Heart left ventricle (tissue), 16 donors: Measurements from ENCODE around the gene CLSTN2. TPM values are rescaled to one million over a fixed set of nuclear protein-coding genes. Genes with fewer than 3 reads are reported as not detected.
A peak's percentile ranks its signal among the peaks of the same experiment; 100 is the strongest.

Source experiments
- ATAC-seq, 4 donors: fragments of 200-7000 bp; cut with Tn5 transposase; one replicate each; pipeline ENCODE4 v1.9.1; 2020 to 2022; ENCODE audit warnings: moderate library complexity in 4 of 4, mild to moderate bottlenecking in 3 of 4, moderate number of reproducible peaks in 1 of 4
- DNase-seq, 5 donors: peaks; one replicate each; pipeline ENCODE4 v3.0.0-alpha.2; 2020
- H3K27ac ChIP-seq, 12 donors: fragments of 200-600 bp; sonication (generic) in 4 of 12; one replicate each; pipeline versions ENCODE4 v1.5.0 to v1.8.0; 2016 to 2022; ENCODE audit warnings: mild to moderate bottlenecking in 2 of 12
- H3K27me3 ChIP-seq, 9 donors: fragments of 200-600 bp; sonication (generic) in 2 of 9; one replicate each; pipeline versions ENCODE4 v1.5.1 to v1.8.0; 2016 to 2022; ENCODE audit warnings: mild to moderate bottlenecking in 3 of 9
- H3K36me3 ChIP-seq, 9 donors: fragments of 200-600 bp; sonication (generic) in 2 of 9; one replicate each; pipeline versions ENCODE4 v1.5.0 to v1.8.0; 2018 to 2022; ENCODE audit warnings: mild to moderate bottlenecking in 2 of 9
- H3K4me1 ChIP-seq, 12 donors: fragments of 200-600 bp; sonication (generic) in 4 of 12; one replicate each; pipeline versions ENCODE4 v1.5.0 to v1.8.0; 2016 to 2022; ENCODE audit warnings: mild to moderate bottlenecking in 3 of 12
- H3K4me3 ChIP-seq, 12 donors: fragments of 200-600 bp; sonication (generic) in 4 of 12; one replicate each; pipeline versions ENCODE4 v1.5.0 to v1.8.0; 2017 to 2022; ENCODE audit warnings: mild to moderate bottlenecking in 9 of 12, moderate library complexity in 4 of 12
- H3K9me3 ChIP-seq, 12 donors: fragments of 200-600 bp; sonication (generic) in 4 of 12; one replicate each; pipeline versions ENCODE4 v1.5.0 to v1.8.0; 2016 to 2022; ENCODE audit warnings: mild to moderate bottlenecking in 1 of 12
- POLR2A ChIP-seq, 2 donors: fragments of 450-650 bp; IDR thresholded peaks; one replicate each; pipeline ENCODE4 v1.6.1; 2017; ENCODE audit warnings: antibody characterized with exemption in 2 of 2, mild to moderate bottlenecking in 2 of 2, moderate library complexity in 2 of 2
- WGBS, 4 donors: extraction: QIAGEN DNeasy Blood & Tissue Kit in 2 of 4; methylation state at CpG; one replicate each; pipeline versions ENCODE4 v1.1.5 to v1.1.7; 2013 to 2018; 5-methylcytosine and 5-hydroxymethylcytosine counted together
- intact Hi-C, 10 donors: fragments of 100-400 bp; cut with DNase I; formaldehyde crosslinking; loops; one replicate each; pipeline versions ENCODE4 v1.11.1 to v1.14.2; 2022
- polyA plus RNA-seq, 2 donors: library from polyadenylated mRNA; stranded (reverse); fragments of 200-250 nt; gene quantifications; one replicate each; pipeline ENCODE4 v1.2.3, GENCODE V29; 2013
- total RNA-seq, 9 donors: library from RNA; depleted of rRNA in 2 of 9; stranded (reverse); fragments of >200 nt in 2 of 9; fragmentation: NEBNext Ultra II Directional in 3 of 9; extraction: Animal tissue kit (Norgen Biotek cat#: 25700) in 3 of 9; gene quantifications; one replicate each; pipeline versions ENCODE4 v1.1.0 to v1.2.4, GENCODE V29; 2016 to 2023
- TF ChIP-seq, protein P1 (sequence below), 12 donors: fragments of 200-600 bp; sonication (generic) in 4 of 12; IDR thresholded peaks; one replicate each; pipeline versions ENCODE4 v1.5.0 to v1.8.0; 2018 to 2022; ENCODE audit warnings: antibody characterized with exemption in 12 of 12, mild to moderate bottlenecking in 5 of 12
- donor health status: ischemic (EF 13 %, LVEDD 7.1; RV severe dilation, severe dysfunction).
- donor health status: healthy with polysubstance abuse.
- donor health status: DM: no; HTN: yes; CAD: no.
- donor health status: DM: no; HTN: no; CAD: no.
- donor health status: ischemic (EF 25% LVEDD 6.9; RV normal size, moderate dysfunction).
- donor health status: ischemic (EF 25% LVEDD 5.7; RV mildly dilated, moderate dysfunction).
- donor health status: healthy.
- donor health status: DM: yes; HTN: yes; CAD: no.
- donor health status: ischemic (EF 35%, LVEDD 5.7; RV mildly dilated, moderate dysfunction).
- donor health status: nonischemic (EF 11% LVEDD 7.7; RV severe dilation, severe dysfunction).
- donor health status: DM: yes; HTN: yes; CAD: no.
- donor health status: PGD.
- donor health status: ischemic (EF 29% LVEDD 5.4; RV normal size, mild dysfunction).
- donor health status: nonischemic (EF 23%, LVEDD 6.1; RV moderate dilation, normal function).

Gene CLSTN2
- total and polyA plus RNA-seq, 11 donors: 0.69 to 7.6 (median 3.9) TPM

DNA sequence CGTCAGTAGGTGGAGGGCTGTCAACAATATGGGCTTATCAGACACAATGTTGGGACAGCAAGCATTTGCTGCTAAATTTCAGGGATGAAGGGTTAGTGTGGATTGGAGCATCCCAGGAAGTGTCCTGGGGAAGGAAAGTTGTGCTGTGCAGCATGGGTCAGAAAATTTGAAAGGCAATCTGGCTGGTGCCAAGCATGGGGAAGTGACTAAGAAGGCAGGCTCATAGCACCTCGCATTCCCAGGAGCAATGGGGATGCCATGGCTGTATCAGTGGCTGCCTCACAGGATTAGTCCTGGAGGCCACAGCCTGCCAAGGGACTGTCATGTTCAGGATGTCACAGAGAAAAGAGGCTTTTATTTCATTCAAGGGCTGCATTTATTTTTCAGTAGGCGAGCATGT lies 420.5 kb downstream of the CLSTN2 start:
- Histone ChIP-seq H3K4me1 (peaks cover 0 to under 1% (median 0%) of the 10 kb centered on the region in 12 donors), H3K9me3 (no peaks in the 10 kb centered on the region), H3K36me3 (no peaks in the 10 kb centered on the region), H3K27me3 (peaks cover 0 to 6% (median 0%) of the 10 kb centered on the region in 9 donors), H3K27ac (no peak overlapping the region), H3K4me3 (no peak overlapping the region)
- DNase-seq: no peak
- intact Hi-C loops: no loop called here
- WGBS, 4 donors: 69 to 82% (median 75%) methylated on average over 3 of the region's 3 CpGs
- TF ChIP-seq, protein P1, sequence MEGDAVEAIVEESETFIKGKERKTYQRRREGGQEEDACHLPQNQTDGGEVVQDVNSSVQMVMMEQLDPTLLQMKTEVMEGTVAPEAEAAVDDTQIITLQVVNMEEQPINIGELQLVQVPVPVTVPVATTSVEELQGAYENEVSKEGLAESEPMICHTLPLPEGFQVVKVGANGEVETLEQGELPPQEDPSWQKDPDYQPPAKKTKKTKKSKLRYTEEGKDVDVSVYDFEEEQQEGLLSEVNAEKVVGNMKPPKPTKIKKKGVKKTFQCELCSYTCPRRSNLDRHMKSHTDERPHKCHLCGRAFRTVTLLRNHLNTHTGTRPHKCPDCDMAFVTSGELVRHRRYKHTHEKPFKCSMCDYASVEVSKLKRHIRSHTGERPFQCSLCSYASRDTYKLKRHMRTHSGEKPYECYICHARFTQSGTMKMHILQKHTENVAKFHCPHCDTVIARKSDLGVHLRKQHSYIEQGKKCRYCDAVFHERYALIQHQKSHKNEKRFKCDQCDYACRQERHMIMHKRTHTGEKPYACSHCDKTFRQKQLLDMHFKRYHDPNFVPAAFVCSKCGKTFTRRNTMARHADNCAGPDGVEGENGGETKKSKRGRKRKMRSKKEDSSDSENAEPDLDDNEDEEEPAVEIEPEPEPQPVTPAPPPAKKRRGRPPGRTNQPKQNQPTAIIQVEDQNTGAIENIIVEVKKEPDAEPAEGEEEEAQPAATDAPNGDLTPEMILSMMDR (IDR thresholded peaks at IDR 0.05): no peak
- no peak for TF ChIP-seq POLR2A (IDR thresholded peaks at IDR 0.05)
- ATAC-seq: no peak

DNA sequence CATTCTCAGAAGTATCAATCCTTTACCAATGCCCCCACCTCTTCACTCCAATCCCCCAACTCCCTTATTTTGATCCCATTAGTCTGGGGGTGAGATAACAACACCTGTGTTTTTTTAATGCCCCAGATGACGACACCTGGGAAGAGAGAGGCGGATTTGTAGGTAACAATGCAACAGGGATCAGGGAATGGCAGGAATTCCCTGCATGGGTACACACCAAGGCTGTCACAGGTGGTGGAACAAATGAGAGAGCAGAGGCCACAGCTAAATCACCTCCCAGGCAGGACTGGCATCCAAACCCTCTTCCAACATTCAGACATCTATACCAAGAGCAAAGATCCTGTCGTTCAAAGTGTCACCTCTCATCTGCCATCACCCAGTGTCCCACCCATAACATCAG lies 423.7 kb downstream of the CLSTN2 start:
- H3K4me3 ChIP-seq: no peak overlapping the region
- peaks cover 0 to 6% (median 0%) of the 10 kb centered on the region in 9 donors for H3K27me3 ChIP-seq
- intact Hi-C loops: no loop called here
- no peak overlapping the region for H3K27ac ChIP-seq
- H3K9me3 ChIP-seq: no peaks in the 10 kb centered on the region
- ATAC-seq (no peak), DNase-seq (no peak)
- TF ChIP-seq, protein P1 (IDR thresholded peaks at IDR 0.05): no peak
- no peak for TF ChIP-seq POLR2A (IDR thresholded peaks at IDR 0.05)
- no peaks in the 10 kb centered on the region for H3K36me3 ChIP-seq
- WGBS, 4 donors: 60 to 68% (median 64%) methylated on average over 3 of the region's 3 CpGs
- no peaks in the 10 kb centered on the region for H3K4me1 ChIP-seq

DNA sequence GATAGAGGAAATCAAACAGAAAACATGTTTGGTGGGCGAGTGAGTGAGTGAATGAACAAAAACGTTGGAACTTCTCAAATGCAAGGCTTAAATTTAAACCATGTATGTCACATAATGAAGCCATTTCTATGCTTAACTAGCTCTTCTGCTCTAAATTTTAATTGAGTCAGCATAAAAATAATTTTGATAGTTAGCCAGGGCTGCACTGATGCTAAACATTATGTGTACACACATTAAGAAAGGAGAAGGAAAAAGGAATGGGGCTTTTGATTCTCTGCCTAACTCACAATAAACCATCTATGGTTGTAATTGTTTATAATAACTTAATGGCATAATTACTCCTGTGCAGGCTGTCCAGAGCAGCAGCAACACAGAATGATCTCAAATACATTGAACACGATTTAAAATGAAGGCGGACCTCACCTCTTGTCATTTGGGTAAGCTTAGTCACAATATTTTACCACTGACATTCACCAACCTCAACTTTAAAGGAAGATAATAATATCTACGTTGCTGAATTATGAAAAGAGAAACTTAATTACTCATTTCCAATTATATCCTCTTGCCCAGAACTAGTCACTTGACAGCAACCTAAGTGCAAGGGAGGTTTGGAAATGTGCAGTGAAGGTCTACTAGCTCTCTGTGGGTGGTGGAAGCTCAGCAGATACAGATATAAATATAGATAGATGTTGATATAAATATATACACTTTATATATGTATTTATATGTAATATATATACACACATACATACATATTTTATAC lies 424.4 kb downstream of the CLSTN2 start:
- TF ChIP-seq, protein P1 (IDR thresholded peaks at IDR 0.05): no peak
- no peak for TF ChIP-seq POLR2A (IDR thresholded peaks at IDR 0.05)
- H3K4me3 ChIP-seq: no peak overlapping the region
- no peaks in the 10 kb centered on the region for H3K4me1 ChIP-seq
- intact Hi-C loops: no loop called here
- H3K36me3 ChIP-seq: no peaks in the 10 kb centered on the region
- no peak overlapping the region for H3K27ac ChIP-seq
- WGBS, 4 donors: 62 to 75% (median 72%) methylated on average over 5 of the region's 5 CpGs
- no peaks in the 10 kb centered on the region for H3K9me3 ChIP-seq
- DNase-seq (no peak), ATAC-seq (no peak)
- H3K27me3 ChIP-seq: peaks cover 0 to 6% (median 0%) of the 10 kb centered on the region in 9 donors

DNA sequence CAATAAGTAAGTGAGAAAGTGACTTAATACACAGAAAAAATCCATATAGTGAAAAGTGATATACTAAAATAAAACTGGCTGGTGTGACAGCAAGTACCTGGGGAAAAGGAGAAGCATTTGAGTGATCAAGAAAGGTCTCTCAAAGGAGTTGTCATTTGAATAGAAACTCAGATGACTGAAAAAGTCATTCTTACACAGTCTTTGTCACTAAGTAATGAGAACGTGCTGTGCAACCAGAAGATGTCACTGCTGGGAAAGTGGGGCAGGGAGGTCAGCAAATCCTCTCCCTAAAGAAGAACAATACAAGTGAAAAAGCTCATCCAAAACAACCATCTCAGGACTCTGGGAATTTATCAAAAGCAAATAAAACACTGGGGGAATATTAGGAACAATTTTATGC lies 425.3 kb downstream of the CLSTN2 start:
- Histone ChIP-seq H3K27me3 (peaks cover 0 to 6% (median 0%) of the 10 kb centered on the region in 9 donors), H3K36me3 (no peaks in the 10 kb centered on the region), H3K4me1 (no peaks in the 10 kb centered on the region), H3K27ac (no peak overlapping the region), H3K4me3 (no peak overlapping the region), H3K9me3 (no peaks in the 10 kb centered on the region)
- no peak for ATAC-seq
- intact Hi-C loops: loop anchor here in 1 of 10 donors (10.0 kb wide), 1 partner anchor 134 kb away; no protein-coding TSS in a partner anchor
- TF ChIP-seq, protein P1 (IDR thresholded peaks at IDR 0.05): peak in 1 of 12 donors; percentile 22
- TF ChIP-seq POLR2A (IDR thresholded peaks at IDR 0.05): no peak
- DNase-seq: no peak
- 51 to 65% (median 54%) methylated on average over 1 of the region's 1 CpG for WGBS, 4 donors
